Measurements from ENCODE around the gene EHD1.

DNA sequence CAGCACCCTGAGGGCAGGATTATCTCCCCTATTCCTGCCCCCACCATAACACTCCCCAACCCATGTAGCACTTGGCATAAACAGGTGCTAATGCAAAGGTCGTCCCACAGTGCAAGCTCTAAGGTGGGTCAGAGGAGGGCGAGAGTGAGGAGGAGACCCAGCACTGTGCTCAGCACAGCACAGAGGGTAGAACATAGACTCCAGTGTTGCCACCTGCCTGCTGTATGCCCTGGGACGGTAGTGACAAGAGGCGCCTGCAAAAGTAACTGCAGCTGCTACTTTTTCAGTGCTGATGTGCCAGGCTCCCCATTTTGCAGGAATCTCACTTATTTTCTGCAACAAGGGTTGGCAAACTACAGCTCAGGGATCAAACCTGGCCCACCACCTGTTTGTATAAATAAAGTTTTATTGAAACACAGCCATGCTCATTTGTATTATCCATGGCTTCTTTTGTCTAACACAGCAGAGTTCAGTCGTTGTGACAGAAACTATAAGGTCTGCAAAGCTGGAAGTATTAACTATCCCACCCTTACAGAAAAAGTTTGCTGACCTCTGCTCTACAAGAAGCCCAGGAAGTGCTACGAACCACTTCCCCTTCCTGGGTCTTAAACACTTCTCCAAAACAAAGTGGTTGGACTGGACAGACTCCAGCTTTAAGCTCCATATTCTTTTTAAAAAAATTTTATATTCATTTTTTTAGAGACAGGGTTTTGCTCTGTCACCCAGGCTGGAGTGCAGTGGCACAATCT lies 17.0 kb downstream of the EHD1 start:
- no peak for TF ChIP-seq CTCF (IDR thresholded peaks at IDR 0.05)
- TF ChIP-seq EZH2 (IDR thresholded peaks at IDR 0.05) = no peak
- TF ChIP-seq EZH2phosphoT487 (IDR thresholded peaks at IDR 0.05) = no peak

Measured in neural progenitor cell (in vitro differentiated cells).